CD4-positive, alpha-beta memory T cell (primary cell): ENCODE measurements around the gene SLC18A3. TPM values are rescaled to one million over a fixed set of nuclear protein-coding genes. Genes with fewer than 3 reads are reported as not detected.

Experiments used
- CTCF ChIA-PET: fragments of 350-600 bp; sonication (Branson Sonifier 250); formaldehyde crosslinking; loops from one replicate; lab custom pipeline; 2021; ENCODE audit warnings: inconsistent platforms; ENCODE audit not compliant: partially characterized antibody; lab: Charles Lee
- POLR2A ChIA-PET: fragments of 350-600 bp; sonication (Branson Sonifier 250); formaldehyde crosslinking; loops from one replicate; lab custom pipeline; 2021; ENCODE audit not compliant: partially characterized antibody; lab: Charles Lee
- DNase-seq, 5 donors: peaks; one replicate each; pipeline versions ENCODE4 v3.0.0 to v3.0.0-alpha.2; 2020 to 2022; ENCODE audit warnings: mixed read lengths in 1 of 5
- H3K27ac ChIP-seq: one replicate; pipeline ENCODE4 v1.7.0; 2013; ENCODE audit warnings: low read depth, low read length
- H3K27me3 ChIP-seq: 2 replicates; pipeline ENCODE4 v1.7.0; 2013; ENCODE audit warnings: mild to moderate bottlenecking, low read length, moderate library complexity; ENCODE audit not compliant: insufficient read depth
- H3K36me3 ChIP-seq: 2 replicates; pipeline ENCODE4 v1.7.0; 2013; ENCODE audit warnings: mild to moderate bottlenecking, low read length, moderate library complexity; ENCODE audit not compliant: insufficient read depth
- H3K4me1 ChIP-seq: 2 replicates; pipeline ENCODE4 v1.7.0; 2013; ENCODE audit warnings: mild to moderate bottlenecking, low read length, moderate library complexity; ENCODE audit not compliant: insufficient read depth
- H3K4me3 ChIP-seq, 2 donors: one replicate each; pipeline ENCODE4 v1.7.0; 2013; ENCODE audit warnings: low read length in 2 of 2, mild to moderate bottlenecking in 1 of 2
- H3K9me3 ChIP-seq, 2 donors: one replicate each; pipeline ENCODE4 v1.7.0; 2013; ENCODE audit warnings: low read length in 2 of 2, control low read depth in 1 of 2; ENCODE audit not compliant: control insufficient read depth in 1 of 2
- H3K27ac Mint-ChIP-seq, 7 donors: one replicate each; pipeline ENCODE4 v1.8.0; 2020 to 2021; ENCODE audit warnings: mixed read lengths in 7 of 7, mild to moderate bottlenecking in 6 of 7, inconsistent platforms in 3 of 7, moderate library complexity in 3 of 7
- H3K27me3 Mint-ChIP-seq, 2 donors: one replicate each; pipeline ENCODE4 v1.8.0; 2020 to 2021; ENCODE audit warnings: mixed read lengths in 2 of 2
- H3K36me3 Mint-ChIP-seq, 2 donors: one replicate each; pipeline ENCODE4 v1.8.0; 2020 to 2021; ENCODE audit warnings: mixed read lengths in 2 of 2, inconsistent platforms in 1 of 2, mild to moderate bottlenecking in 1 of 2
- H3K4me1 Mint-ChIP-seq, 4 donors: one replicate each; pipeline ENCODE4 v1.8.0; 2020 to 2021; ENCODE audit warnings: mixed read lengths in 4 of 4, mild to moderate bottlenecking in 1 of 4
- H3K4me3 Mint-ChIP-seq, 8 donors: one replicate each; pipeline ENCODE4 v1.8.0; 2020 to 2021; ENCODE audit warnings: mixed read lengths in 8 of 8, mild to moderate bottlenecking in 7 of 8, moderate library complexity in 6 of 8, inconsistent platforms in 3 of 8
- H3K9me3 Mint-ChIP-seq, 8 donors: one replicate each; pipeline ENCODE4 v1.8.0; 2020 to 2021; ENCODE audit warnings: mixed read lengths in 8 of 8, mild to moderate bottlenecking in 5 of 8, inconsistent platforms in 3 of 8, moderate library complexity in 1 of 8
- intact Hi-C: fragments of 100-400 bp; cut with micrococcal nuclease; formaldehyde crosslinking; loops from one replicate; pipeline ENCODE4 v1.15.1; 2023
- polyA plus RNA-seq, 2 donors: library from polyadenylated mRNA; unstranded; fragments of 300-500 nt; fragmentation: Illumina TruSeq; gene quantifications; one replicate each; pipeline ENCODE4 v1.2.3, GENCODE V29; 2021
- total RNA-seq, 2 experiments: library from RNA; stranded (reverse); gene quantifications; one replicate each; pipeline ENCODE4 v1.2.3, GENCODE V29; 2021

SLC18A3 gene
- total and polyA plus RNA-seq, 4 experiments from 2014 or later: not detected

GRCh38 chr10:49606981-49607535 is 3.1 kb upstream of the SLC18A3 start:
- Mint-ChIP-seq H3K4me3 (no peak overlapping the region), H3K27me3 (peaks cover 42 to 58% of the 10 kb centered on the region in 2 donors), H3K27ac (peak overlapping the region in 1 of 7 donors; percentile 3), H3K36me3 (no peaks in the 10 kb centered on the region), H3K9me3 (peaks cover 0 to 14% (median 9%) of the 10 kb centered on the region in 8 donors), H3K4me1 (peaks cover 2 to 18% (median 4%) of the 10 kb centered on the region in 4 donors)
- CTCF ChIA-PET: interaction anchor here (1.2 kb wide), 2 partner anchors 14 to 201 kb away, joined by 3 read pairs; no protein-coding TSS in a partner anchor
- Histone ChIP-seq H3K27me3 (peaks cover 20% of the 10 kb centered on the region), H3K9me3 (no peaks in the 10 kb centered on the region), H3K36me3 (no peaks in the 10 kb centered on the region), H3K4me3 (no peak overlapping the region), H3K4me1 (no peaks in the 10 kb centered on the region), H3K27ac (no peak overlapping the region)
- intact Hi-C loops: no loop called here
- peak; percentile 48 to 61 (median 56) for DNase-seq
- POLR2A ChIA-PET: no interaction called here

- ChIA-PET POLR2A (no interaction called here), CTCF (no interaction called here)
- no peak overlapping the region for H3K27ac Mint-ChIP-seq
- peaks cover 0 to 25% (median 13%) of the 10 kb centered on the region in 8 donors for H3K9me3 Mint-ChIP-seq
- peaks cover 2 to 27% (median 6%) of the 10 kb centered on the region in 4 donors for H3K4me1 Mint-ChIP-seq
- Histone ChIP-seq H3K36me3 (no peaks in the 10 kb centered on the region), H3K9me3 (no peaks in the 10 kb centered on the region), H3K27ac (no peak overlapping the region), H3K4me3 (no peak overlapping the region), H3K27me3 (peaks cover 26% of the 10 kb centered on the region), H3K4me1 (no peaks in the 10 kb centered on the region)
- intact Hi-C loops: no loop called here
- peaks cover 46 to 64% of the 10 kb centered on the region in 2 donors for H3K27me3 Mint-ChIP-seq
- H3K4me3 Mint-ChIP-seq: no peak overlapping the region
- DNase-seq: no peak
- H3K36me3 Mint-ChIP-seq: no peaks in the 10 kb centered on the region
Measured at GRCh38 chr10:49608166-49609005, 1.7 kb upstream of the SLC18A3 start.

GRCh38 chr10:49609006-49609282 is 1.2 kb upstream of the SLC18A3 start:
- intact Hi-C loops: no loop called here
- Mint-ChIP-seq H3K36me3 (no peaks in the 10 kb centered on the region), H3K4me1 (peaks cover 2 to 27% (median 8%) of the 10 kb centered on the region in 4 donors), H3K4me3 (no peak overlapping the region), H3K27me3 (peaks cover 49 to 66% of the 10 kb centered on the region in 2 donors), H3K9me3 (peaks cover 0 to 25% (median 13%) of the 10 kb centered on the region in 8 donors), H3K27ac (no peak overlapping the region)
- Histone ChIP-seq H3K4me1 (no peaks in the 10 kb centered on the region), H3K27me3 (peaks cover 29% of the 10 kb centered on the region), H3K36me3 (no peaks in the 10 kb centered on the region), H3K4me3 (no peak overlapping the region), H3K9me3 (no peaks in the 10 kb centered on the region), H3K27ac (no peak overlapping the region)
- ChIA-PET POLR2A (no interaction called here), CTCF (interaction anchor here (0.9 kb wide), 1 partner anchor 14 kb away, joined by 3 read pairs; no protein-coding TSS in a partner anchor)
- no peak for DNase-seq

DNA sequence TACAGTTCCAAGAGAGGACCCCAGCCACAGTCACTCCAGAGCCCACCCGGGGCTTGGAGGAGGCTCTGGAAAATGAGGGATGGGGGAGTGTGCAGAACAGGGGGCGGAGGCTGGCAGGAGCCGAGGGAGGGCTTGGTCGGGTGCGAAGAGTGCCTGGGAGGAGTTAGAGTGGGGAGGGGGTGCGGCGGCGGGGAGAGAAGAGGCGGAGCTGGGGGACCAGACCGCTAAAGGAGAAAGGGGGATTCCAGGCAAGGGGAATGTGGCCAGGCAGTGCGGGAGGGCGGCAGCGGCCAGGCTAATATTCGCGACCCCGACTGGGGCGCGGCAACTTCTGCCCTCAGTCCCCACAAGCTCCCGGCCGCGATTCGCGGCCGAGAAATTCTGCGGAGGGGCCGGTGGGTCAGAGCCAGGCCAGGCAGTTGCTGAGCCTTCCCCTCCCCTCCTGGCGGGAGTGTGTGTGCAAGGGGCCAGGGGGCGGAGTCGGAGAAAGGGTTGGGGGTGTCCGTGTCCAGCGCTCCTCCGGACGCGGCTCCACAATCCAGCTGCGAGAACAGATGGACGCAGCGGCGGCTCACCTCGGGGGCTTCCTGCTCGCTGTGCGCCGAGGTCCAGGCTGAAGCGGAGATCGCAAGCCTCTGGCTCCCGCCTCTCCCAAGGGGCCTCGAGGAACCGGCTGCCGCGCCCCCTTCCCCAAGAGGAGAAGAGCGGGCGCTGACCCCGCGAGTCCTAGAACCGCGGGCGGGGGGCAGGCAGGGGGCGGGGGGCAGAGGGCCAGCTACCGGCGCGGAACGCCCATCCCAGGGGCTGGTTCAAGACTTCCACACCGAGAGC is 612 bp upstream of the SLC18A3 start:
- peaks cover 30% of the 10 kb centered on the region for H3K27me3 ChIP-seq
- DNase-seq: no peak
- H3K36me3 ChIP-seq: no peaks in the 10 kb centered on the region
- Mint-ChIP-seq H3K4me1 (peaks cover 2 to 27% (median 8%) of the 10 kb centered on the region in 4 donors), H3K36me3 (no peaks in the 10 kb centered on the region), H3K9me3 (peaks cover 0 to 25% (median 12%) of the 10 kb centered on the region in 8 donors), H3K27me3 (peaks cover 50 to 62% of the 10 kb centered on the region in 2 donors), H3K4me3 (no peak overlapping the region), H3K27ac (no peak overlapping the region)
- no peak overlapping the region for H3K4me3 ChIP-seq
- ChIA-PET POLR2A (no interaction called here), CTCF (interaction anchor here (0.9 kb wide), 1 partner anchor 14 kb away, joined by 3 read pairs; no protein-coding TSS in a partner anchor)
- intact Hi-C loops: no loop called here
- no peaks in the 10 kb centered on the region for H3K4me1 ChIP-seq
- no peak overlapping the region for H3K27ac ChIP-seq
- H3K9me3 ChIP-seq: no peaks in the 10 kb centered on the region

DNA sequence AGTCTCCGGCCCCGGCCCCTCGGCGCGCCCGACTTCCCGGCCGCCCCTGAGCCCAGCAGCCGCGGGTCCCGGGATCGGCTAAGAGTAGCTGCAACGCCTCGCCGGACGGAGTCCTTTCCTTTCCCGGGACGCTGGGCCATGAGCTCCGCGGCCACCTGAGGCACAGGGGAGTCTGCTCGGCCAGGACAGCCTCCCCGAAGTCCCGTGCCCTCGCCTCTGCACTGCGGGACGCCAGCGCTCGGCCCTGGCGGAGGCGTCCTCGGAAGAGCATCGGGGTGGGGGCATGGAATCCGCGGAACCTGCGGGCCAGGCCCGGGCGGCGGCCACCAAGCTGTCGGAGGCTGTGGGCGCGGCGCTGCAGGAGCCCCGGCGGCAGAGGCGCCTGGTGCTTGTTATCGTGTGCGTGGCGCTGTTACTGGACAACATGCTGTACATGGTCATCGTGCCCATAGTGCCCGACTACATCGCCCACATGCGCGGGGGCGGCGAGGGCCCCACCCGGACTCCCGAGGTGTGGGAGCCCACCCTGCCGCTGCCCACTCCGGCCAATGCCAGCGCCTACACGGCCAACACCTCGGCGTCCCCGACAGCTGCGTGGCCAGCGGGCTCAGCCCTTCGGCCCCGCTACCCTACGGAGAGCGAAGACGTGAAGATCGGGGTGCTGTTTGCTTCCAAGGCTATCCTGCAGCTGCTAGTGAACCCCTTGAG is 502 bp downstream of the SLC18A3 start:
- peaks cover 4 to 33% (median 9%) of the 10 kb centered on the region in 4 donors for H3K4me1 Mint-ChIP-seq
- H3K36me3 Mint-ChIP-seq: no peaks in the 10 kb centered on the region
- H3K9me3 Mint-ChIP-seq: peaks cover 0 to 25% (median 10%) of the 10 kb centered on the region in 8 donors
- CTCF ChIA-PET: no interaction called here
- Histone ChIP-seq H3K27me3 (peaks cover 25% of the 10 kb centered on the region), H3K9me3 (no peaks in the 10 kb centered on the region), H3K27ac (no peak overlapping the region), H3K4me3 (no peak overlapping the region), H3K36me3 (no peaks in the 10 kb centered on the region), H3K4me1 (no peaks in the 10 kb centered on the region)
- H3K27me3 Mint-ChIP-seq: peaks cover 51 to 62% of the 10 kb centered on the region in 2 donors
- POLR2A ChIA-PET: no interaction called here
- no peak for DNase-seq
- no peak overlapping the region for H3K27ac Mint-ChIP-seq
- H3K4me3 Mint-ChIP-seq: no peak overlapping the region
- intact Hi-C loops: no loop called here

DNA sequence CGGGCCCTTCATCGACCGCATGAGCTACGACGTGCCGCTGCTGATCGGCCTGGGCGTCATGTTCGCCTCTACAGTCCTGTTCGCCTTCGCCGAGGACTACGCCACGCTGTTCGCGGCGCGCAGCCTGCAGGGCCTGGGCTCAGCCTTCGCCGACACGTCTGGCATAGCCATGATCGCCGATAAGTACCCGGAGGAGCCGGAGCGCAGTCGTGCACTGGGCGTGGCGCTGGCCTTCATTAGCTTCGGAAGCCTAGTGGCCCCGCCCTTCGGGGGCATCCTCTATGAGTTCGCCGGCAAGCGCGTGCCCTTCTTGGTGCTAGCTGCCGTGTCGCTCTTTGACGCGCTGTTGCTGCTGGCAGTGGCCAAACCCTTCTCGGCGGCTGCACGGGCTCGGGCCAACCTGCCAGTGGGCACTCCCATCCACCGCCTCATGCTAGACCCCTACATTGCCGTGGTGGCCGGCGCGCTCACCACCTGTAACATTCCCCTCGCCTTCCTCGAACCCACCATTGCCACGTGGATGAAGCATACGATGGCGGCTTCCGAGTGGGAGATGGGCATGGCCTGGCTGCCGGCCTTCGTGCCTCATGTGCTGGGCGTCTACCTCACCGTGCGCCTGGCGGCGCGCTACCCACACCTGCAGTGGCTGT is 1.2 kb downstream of the SLC18A3 start:
- CTCF ChIA-PET: no interaction called here
- no peaks in the 10 kb centered on the region for H3K36me3 ChIP-seq
- H3K4me3 Mint-ChIP-seq: no peak overlapping the region

More for the DNA sequence above, 1.2 kb downstream of the SLC18A3 start:
- H3K27me3 ChIP-seq: peaks cover 25% of the 10 kb centered on the region
- no peak for DNase-seq
- no peak overlapping the region for H3K27ac ChIP-seq
- H3K4me3 ChIP-seq: no peak overlapping the region
- Mint-ChIP-seq H3K27me3 (peaks cover 55 to 64% of the 10 kb centered on the region in 2 donors), H3K4me1 (peaks cover 4 to 33% (median 9%) of the 10 kb centered on the region in 4 donors), H3K36me3 (no peaks in the 10 kb centered on the region), H3K27ac (no peak overlapping the region), H3K9me3 (peaks cover 0 to 25% (median 8%) of the 10 kb centered on the region in 8 donors)
- POLR2A ChIA-PET: no interaction called here
- intact Hi-C loops: no loop called here
- no peaks in the 10 kb centered on the region for H3K9me3 ChIP-seq
- H3K4me1 ChIP-seq: no peaks in the 10 kb centered on the region
